HG02571 (cell line): ENCODE data around the gene GJB4.
"Not testable (repeated sequence)": the region's sequence is repeated elsewhere in the genome, so short reads cannot be mapped to it uniquely, and the experiment has no call there.

Experiments used
- ATAC-seq: cut with Tn5 transposase; IDR thresholded peaks from one replicate; pipeline ENCODE4 v1.9.1; 2021; ENCODE audit warnings: mild to moderate bottlenecking, moderate library complexity; ENCODE audit not compliant: unreplicated experiment

The GJB4 gene

DNA sequence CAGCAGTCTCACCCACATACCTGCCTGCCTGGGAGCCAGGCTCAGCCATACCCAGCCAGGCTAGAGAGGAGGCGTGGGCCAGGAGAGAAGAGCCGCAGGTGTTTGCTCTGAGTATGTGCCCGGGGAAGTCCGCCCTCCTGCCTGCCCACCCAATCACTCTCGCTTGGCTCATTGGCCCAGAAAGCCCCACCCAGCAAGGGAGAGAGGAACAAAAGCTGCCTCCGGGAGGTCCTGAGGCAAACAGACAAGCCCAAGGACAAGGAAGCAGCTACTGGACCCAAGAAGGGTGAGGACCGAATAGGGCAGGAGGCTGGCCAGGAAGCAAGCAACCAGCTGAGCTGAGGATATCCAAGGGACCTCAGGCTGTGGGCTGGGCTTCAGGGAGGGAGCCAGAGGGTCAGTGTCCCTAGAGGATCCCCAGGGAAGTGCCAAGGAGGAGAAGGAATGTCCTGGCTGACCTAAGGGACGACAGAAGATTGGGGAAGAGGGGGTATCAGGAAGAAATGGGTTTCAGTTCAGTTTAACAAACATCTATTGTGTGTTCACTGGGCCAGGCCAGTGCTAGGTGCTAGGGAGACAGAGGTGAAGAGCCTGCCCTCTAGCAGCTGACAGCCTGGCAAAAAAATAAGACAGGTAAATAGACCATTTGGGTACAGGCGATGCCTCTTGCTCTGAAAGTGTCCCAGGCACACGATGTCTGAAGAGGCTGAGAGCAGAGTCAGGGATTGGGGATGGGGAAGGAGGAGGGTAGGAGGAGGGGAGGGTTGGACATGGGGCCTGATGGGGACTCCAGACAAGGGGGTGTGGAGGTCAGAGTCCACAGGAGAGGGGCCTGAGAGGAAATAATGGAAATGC is at the start of gene GJB4:
Gene GJB4 (plus strand): TSS at position 238 of the 855 bp plus-strand sequence. CDS start 1,515 bp downstream, outside the sequence.
- no peak for ATAC-seq

DNA sequence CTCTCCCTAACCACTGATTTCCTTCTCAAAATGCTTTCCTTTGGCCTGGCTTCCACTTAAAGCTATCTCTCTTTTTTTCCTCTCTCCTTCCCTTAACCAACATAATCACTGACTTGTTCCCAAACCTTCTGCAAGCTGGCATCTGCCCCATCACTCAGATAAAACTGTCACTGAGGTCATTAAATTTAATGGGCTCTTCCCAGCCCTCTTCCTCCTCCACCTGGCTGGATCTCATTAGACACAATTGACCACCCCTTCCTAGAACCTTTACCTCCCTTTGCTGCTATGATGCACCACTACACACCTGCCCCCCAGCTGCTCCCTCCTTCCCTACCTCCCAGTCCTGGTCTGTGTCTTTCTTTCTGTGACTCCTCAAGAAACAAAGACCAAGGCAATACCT is 48.7 kb upstream of the GJB4 start:
- ATAC-seq, result no peak

DNA sequence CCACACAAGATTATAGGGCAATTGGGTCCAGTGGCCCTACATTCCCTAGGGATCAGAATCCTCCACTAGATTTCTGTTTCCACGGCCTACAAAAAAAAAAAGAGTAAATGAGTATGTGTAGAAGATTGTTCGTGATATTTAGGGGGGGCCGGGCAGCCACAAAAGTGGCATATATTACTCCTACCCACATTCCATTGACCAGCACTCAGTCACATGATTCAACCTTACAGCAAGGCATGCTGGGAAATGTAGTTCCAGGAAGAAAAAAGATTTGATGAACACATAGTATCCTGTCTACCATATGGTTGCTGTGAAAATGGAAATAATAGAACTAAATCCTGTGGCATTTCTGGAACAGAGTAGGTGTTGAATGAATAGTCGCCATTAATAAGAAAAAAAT is 48.1 kb upstream of the GJB4 start:
- ATAC-seq, result no peak

DNA sequence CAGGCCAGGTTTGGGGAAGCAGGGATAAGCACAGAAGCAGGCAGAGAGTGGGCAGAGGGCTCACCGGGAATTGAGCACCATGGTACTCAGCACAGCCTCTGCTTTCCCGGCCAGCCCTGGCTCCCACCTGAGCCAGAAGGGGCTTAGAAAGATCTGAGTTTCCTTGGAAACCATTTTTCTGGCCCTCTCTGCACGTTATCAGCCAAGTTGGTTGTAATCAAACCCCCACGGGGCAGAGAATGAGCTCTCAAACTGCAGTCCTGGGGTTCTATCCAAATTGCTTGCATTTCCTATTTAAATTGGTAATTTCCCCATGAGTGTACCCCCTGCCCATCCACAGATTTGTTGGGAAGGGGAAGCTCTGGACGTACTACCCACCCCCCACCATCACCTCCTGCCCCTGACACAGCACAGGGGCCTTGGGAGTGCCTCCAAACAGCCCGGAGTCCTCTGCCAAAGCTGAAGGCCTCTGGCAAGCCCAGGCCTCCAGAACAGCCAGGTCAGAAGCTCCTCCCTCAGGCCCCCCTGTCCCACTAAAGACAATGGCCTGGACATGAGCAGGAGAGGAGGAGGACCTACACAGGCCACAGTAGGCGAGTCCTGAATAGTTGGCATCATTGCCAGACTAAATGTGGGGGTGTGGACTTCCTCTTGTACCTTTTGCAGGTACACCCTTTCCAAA is 47.4 kb upstream of the GJB4 start:
- no peak for ATAC-seq

DNA sequence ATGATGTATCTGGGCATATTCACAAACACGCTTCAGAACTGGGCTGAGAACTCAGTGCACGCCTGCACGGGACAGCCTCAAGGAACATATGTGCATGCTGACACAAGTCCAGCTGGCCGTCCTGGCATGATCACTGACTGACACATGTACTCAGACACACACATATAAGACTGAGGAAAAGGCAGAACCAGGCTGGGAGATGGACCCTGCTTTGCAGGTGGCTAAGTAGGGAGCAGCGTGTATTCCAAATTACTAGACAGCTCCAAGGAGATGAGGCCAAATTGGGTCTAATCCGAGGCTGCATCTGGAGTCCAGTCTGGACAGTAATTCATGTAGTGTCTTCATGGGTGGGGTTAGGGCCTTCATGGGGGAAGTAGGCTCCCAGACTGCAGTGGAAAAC is 46.1 kb upstream of the GJB4 start:
- ATAC-seq, result no peak

DNA sequence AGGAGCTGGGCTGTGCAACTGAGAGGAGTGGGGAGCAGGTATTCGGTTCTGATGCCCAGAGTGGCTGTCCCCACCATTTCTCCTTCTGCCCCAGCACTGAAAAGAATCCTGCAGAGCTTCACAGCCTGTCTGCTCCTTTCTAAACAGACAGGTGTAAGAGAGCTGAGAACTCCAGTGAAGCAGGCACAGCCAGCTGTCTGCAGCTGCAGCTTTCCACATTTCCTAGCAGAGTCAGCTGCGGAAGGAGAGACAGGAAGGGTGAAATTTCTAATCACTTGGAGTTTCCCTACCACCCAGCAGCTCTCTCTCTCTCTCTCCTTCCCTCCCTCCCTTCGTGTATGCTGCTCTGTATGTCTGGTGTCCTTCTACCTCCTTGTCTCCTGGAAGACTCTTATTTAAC is 45.2 kb upstream of the GJB4 start:
- no peak for ATAC-seq

DNA sequence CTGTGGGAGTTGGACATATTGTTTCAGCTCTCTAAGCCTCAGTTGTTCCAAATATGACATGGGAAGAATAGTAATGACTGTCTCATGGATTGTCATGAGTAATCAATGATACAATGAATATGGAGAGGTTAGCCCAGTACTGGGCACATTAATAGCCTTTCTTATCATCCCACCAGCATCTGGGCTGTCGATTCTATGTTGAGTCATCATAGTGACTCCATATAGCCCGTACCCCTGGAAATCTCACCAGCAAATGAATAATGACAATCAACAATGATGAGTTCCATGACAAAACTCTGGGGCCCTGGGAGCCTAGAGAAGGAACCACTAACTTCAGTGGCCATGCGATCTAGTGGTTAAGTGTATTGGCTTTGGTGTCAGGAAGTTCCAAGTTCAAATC is 44.4 kb upstream of the GJB4 start:
- no peak for ATAC-seq

DNA sequence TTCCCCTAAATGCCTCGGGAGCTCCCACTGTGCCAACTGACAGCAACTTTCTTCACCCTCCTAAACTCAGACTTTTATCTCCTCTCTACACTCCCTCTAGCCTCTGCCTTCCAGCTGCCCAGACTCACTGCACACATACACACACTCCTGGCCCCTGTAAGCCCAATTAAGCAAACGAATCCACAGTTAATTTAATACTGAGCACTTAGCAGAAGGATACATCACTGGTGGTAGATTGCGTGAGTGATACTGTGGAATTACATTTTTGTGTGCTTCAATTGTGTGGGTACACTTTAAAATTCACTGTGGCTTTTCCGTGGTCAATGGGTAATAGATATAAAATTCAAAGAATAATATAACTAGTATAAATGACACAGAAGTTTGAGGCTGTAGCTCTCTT is 38.3 kb upstream of the GJB4 start:
- ATAC-seq, result no peak

DNA sequence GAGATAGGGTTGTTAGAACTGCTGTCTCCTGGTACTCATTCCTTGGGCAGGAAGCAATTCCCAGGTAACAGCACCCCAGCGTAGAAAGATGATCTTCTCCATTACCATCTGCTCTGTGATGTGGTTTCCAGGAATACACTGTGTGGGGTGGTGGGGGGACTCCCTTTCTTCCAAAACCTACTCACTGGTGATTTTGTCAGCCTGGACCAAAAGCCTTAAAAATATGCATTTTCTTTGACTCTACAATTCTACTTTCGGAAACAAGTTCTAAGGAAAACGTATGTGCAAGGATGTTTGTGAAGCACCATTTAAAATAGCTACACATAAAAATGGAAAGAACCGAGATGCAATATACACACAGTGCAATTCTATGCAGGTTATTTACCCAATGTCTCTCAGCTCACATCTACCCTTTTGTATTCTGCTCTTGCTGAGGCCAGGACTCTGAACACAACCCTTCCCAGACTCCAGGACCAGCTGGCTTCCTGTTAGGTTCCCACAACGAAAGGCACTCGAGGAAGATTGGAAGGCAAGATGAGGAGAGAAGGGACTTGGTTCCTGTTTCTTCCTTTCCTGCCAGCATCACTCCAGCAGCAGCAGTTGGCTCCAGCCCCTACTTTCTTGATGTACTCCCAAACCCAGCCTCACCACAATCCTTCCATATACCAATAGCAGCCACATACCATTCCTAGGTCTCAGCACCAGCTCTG is 37.7 kb upstream of the GJB4 start:
- no peak for ATAC-seq

DNA sequence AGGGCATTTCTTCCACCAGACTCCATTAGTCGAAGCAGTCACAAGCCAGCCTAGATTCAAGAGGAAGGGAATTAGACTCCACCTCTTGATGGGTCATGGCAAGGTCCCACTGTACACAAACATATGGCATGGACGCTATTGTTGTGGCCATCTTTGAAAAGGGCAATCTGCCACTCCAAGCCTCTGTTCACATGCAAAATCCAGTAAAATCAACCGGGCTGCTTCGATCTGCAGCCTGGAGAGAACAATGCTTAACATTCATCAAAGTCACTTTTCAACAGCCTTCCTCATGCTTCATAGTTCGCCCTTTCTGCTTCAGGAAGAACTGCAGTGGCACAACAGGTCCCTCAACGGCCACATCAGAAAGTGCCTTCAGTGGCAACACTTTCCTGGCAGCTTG is 32.7 kb upstream of the GJB4 start:
- ATAC-seq, result no peak

DNA sequence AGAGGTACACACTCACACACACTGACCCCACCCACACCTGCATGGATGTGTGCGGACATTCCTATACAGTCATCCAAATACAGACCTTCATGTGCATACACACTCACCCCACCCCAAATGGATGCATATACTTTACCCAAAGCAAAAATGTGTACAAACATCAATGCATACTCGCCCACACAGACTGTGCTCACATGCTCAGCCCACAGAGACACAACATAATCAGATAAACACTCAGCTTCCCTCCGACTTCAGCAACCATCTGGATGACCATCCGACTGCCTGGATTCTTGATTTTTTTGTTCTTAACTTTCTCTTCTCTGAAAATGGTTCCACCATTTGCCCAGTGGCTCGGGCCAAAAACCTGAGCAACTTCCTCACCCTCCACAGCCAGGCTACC is 29.1 kb upstream of the GJB4 start:
- ATAC-seq, result no peak

DNA sequence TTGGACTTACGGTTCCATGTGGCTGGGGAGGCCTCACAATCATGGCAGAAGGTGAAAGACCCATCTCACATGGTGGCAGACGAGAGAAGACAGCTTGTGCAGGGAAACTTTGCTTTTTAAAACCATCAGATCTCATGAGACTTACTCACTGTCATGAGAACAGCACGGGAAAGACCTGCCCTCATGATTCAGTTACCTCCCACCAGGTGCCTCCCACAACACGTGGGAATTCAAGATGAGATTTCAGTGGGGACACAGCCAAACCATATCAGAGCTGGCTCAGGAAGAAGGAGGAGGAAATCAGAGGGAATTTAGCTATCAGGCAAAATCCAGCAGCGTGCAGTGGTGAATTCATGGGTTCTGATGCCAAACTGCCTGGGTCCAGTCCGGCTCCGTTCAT is 26.7 kb upstream of the GJB4 start:
- not testable (repeated sequence) for ATAC-seq

DNA sequence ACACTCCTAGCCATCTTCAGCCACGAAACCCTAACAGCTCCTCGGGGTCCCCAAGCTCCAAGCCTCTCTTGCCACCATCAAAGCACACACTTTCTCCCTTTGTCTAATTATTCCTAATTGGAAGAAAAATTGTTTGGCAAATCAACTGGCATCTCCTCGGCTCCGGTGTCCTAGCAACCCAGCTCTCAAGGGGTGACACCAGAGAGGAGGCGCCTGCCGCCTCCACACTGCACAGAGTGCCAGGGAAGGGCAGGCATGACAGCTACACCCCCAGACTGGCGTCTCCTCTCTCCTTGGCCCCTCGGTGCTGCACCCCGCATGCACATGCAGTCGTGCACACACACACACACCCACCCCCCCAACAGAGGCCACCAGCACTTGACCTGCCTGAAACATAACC is 22.8 kb upstream of the GJB4 start:
- ATAC-seq, result no peak

DNA sequence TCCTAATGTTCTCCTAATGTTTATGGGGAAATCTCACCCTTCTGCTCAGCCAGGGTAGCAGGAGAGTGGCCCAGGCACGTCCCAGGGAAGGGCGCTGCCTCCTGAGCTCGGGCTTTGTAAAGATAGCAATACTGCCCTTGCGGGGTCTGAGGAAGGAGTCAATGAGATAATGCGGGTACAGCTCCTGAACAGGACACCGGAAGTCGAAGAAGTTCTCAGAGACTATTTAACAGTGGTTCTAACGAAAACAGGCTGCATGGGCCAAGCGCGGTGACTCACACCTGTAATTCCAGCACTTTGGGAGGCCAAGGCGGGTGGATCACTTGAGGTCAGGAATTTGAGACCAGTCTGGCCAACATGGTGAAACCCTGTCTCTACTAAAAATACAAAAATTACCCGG is 22.3 kb upstream of the GJB4 start:
- ATAC-seq, result not testable (repeated sequence)

DNA sequence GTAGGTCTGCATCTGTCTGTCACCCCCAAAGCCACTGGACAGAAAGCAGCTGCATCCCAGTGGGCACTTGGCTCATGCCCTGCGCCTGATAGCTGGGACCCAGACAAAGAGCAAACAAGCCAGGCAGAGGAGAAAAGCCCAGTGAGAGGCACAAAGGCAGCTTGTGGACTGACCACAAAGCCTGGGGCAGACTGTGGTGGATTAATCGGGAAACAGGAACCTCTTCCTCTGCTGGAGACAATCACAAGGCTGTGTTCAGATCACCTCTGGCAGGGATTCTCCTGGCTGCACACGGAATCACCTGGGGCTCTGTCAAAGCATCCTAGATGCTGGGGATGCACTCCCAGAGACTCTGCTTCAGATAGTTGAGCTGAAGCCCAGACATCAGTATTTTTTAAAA is 19.9 kb upstream of the GJB4 start:
- no peak for ATAC-seq

DNA sequence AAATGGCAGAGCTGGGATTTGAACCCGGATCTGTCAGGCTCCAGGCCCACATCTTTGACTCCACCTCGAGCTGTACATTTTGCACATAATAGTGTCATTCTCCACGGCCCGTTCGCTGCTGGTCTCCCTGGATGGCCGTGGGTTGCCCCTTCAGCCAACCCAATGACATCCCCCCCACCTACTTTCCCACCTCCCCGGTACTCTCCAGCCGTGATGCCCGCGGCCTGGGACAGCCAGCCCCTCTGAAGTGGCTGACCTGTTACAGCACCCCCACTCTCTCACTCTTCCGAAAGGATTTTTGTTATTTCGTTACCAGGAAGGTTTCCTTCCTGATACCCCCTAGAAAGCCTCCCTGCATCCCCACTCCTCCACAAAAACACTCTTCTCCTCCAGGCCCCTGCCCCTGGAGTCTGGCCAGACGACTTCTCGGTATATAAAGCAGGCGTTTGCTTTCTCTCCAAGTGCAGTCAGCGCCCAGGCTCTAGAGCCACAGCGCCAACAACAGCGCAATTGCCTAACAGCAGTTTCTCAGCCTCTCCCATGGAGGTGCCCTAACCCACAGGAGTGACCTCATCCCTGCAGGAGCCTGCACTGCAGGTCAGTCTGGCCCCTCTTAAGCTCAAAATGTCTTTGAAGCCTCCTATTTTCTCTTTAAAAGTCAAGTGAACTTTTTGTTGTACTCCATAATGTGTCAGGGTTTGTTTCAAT is 19.2 kb upstream of the GJB4 start:
- ATAC-seq, result no peak

DNA sequence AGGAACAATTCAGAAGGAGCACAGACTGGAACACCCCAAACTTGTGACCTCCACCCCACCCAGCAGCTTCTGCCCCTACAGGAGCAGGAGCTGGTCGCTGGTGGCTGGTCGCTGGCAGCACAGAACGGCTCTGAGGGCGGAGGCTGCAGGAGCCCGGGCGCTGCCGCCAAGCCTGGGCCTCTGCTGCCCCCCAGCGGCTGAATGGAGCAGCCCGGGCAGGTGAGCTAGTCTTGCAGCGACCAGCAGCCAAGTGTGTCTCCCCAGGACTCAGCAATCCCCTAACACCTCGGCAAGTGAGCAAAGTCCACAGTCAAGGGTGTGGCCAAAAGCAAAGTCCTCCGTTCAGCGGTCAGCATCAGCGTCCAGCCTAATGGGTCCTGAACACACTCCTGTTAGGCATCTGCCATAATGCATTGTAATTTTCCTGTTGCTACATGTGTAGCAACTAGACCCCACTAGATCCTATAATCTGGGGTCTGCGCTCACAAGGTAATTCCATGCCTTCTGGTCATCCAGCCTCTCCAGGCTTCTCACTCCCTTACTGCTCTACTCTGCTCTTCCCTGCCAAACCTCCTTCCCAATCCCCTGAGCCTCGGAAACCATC is 16.8 kb upstream of the GJB4 start:
- ATAC-seq, result no peak

DNA sequence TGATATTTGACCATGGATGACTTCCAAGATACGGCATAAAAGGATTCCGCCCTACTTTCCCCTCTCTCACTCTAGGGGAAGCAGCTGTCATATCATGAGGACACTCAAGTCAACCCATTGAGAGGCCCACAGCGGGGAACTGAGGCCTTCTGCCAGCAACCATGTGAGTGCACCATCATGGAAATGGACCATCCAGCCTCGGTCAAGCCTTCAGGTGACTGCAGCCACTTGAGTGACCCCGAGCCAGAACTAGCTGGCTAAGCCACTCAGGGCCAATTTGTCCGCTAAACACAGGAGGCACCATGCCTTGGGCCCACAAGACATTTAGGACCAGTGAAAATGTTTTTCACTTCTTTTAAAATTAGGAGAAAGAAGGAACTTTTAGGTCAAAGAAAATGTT is 15.8 kb upstream of the GJB4 start:
- no peak for ATAC-seq

DNA sequence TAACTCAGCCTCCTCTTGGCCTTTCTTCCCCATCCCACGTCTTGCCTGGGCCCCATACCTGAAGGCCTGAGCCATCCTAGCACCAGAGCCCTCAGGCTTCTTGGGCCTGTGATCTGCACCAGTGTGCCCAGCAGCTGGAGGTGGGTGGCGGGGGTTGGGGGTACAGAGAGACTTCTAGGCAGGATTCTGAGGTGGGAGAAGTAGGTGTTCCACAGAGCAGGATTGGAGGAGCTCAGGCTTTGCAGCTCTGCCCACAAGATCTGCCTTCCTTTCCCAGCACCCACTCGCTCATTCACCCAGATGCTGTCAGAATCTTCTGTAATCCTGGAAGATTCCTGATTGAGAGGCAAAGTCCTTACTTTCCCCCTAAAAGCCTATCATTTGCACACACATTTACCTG is 14.7 kb upstream of the GJB4 start:
- ATAC-seq, result no peak

DNA sequence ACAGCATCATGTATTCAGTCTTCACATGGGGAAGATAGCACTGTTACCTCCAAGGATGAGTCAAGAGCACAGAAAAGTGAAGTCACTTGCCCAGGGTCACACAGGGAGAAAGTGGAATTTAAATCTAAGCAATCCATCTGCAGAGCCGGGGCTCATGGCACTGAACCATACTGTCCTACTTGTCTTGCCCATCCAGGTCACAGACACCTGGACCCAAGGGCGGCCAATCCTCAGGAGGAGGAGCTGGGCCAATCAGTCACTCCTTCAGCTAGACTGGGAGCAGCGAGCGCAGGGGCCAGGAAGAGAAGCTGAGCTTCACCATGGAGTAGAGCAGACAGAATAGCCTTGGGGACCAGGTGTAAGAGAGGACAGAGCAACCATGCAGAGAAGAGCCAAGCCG is 13.9 kb upstream of the GJB4 start:
- no peak for ATAC-seq

DNA sequence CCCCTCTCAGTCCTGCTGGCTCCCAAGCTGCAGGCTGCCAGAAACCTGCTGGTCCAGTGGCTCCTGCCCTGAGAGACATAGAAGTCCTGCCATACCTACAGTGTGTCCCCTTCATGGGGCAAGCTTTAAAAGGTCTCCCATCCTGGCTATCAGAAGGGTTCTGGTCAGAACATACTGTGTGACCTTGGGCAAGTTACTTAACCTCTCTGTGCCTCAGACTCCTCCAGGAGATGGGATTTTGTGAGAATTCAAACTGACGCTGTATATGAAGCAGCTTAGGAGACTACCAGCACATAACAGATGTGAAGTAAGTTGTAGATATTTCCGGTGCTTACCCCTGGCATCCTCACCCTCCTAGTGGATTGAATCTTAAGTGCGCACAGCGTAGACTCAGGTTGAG is 13.4 kb upstream of the GJB4 start:
- no peak for ATAC-seq
